Ovary (tissue), 3 donors: ENCODE data around the gene SLC29A1.

ENCODE experiments used
- CTCF ChIP-seq, 3 donors: fragments of 450-650 bp in 2 of 3; fragments of 200-600 bp in 1 of 3; IDR thresholded peaks; one replicate each; pipeline versions ENCODE4 v1.5.1 to v1.8.0; 2016 to 2022; ENCODE audit warnings: antibody characterized with exemption in 3 of 3, mild to moderate bottlenecking in 1 of 3
- EP300 ChIP-seq: sonication (generic); formaldehyde crosslinking; IDR thresholded peaks from one replicate; pipeline ENCODE4 v1.6.1; 2017; ENCODE audit warnings: antibody characterized with exemption
- POLR2A ChIP-seq: fragments of 450-650 bp; IDR thresholded peaks from one replicate; pipeline ENCODE4 v1.6.1; 2017; ENCODE audit warnings: antibody characterized with exemption, mild to moderate bottlenecking, moderate library complexity
- donor health status: DM: no; HTN: no; CAD: no.

- TF ChIP-seq POLR2A (peak; percentile 6), CTCF (IDR thresholded peaks at IDR 0.05) (no peak), EP300 (no peak)
These were observed 24.2 kb downstream of the SLC29A1 start for GRCh38 chr6:44247338-44248302.
